ENCODE data around the gene CEP126. TPM values are rescaled to one million over a fixed set of nuclear protein-coding genes. Genes with fewer than 3 reads are reported as not detected.

Gene CEP126
- total and polyA plus RNA-seq, 2 of the 13 experiments (the other 11 are each of a cell fraction or from before 2014, with no cell fraction given): 1.4 to 1.7 TPM

GRCh38 chr11:101914738-101915426 is at the start of gene CEP126 (continued):
- no peak for TF ChIP-seq CEBPZ (IDR thresholded peaks at IDR 0.05; ENCODE audit: low read length)
- TF ChIP-seq CREB3 (CRISPR knock-in tag; IDR thresholded peaks at IDR 0.05): no peak
- peak; percentile 74; the same call in 1 of the 2 replicates for TF ChIP-seq ZSCAN21 (CRISPR knock-in tag; IDR thresholded peaks at IDR 0.05; ENCODE audit: borderline replicate concordance)
- peak; percentile 75; the same call in 1 of the 2 replicates for TF ChIP-seq REPIN1 (CRISPR knock-in tag; IDR thresholded peaks at IDR 0.05; ENCODE audit: borderline replicate concordance, low read depth)
- peak; percentile 92; the same call in 1 of the 2 replicates for TF ChIP-seq ZNF350 (CRISPR knock-in tag; IDR thresholded peaks at IDR 0.05; ENCODE audit: borderline replicate concordance, low read depth)
- peak; percentile 80 for TF ChIP-seq MXD1 (CRISPR knock-in tag; IDR thresholded peaks at IDR 0.05)
- no peak for TF ChIP-seq FOXP1 (IDR thresholded peaks at IDR 0.05)
- TF ChIP-seq FOXP1 (CRISPR knock-in tag; IDR thresholded peaks at IDR 0.05): no peak
- TF ChIP-seq ZNF282 (IDR thresholded peaks at IDR 0.05; ENCODE audit: partially characterized antibody): no peak
- TF ChIP-seq ZSCAN25 (CRISPR knock-in tag; IDR thresholded peaks at IDR 0.05): no peak
- TF ChIP-seq SP4 (CRISPR knock-in tag; IDR thresholded peaks at IDR 0.05): peak; percentile 68; the same call in 1 of the 2 replicates
- peak; percentile 85; the same call in 1 of the 2 replicates for TF ChIP-seq BCL3 (CRISPR knock-in tag; IDR thresholded peaks at IDR 0.05)
- TF ChIP-seq ZSCAN20 (CRISPR knock-in tag; IDR thresholded peaks at IDR 0.05; ENCODE audit: borderline replicate concordance): no peak
- no peak for TF ChIP-seq GTF3A (CRISPR knock-in tag; conservative IDR thresholded peaks at IDR 0.05)
- TF ChIP-seq ZNF598 (CRISPR knock-in tag; IDR thresholded peaks at IDR 0.05; ENCODE audit: borderline replicate concordance): peak; percentile 80; the same call in 1 of the 2 replicates
- TF ChIP-seq HMG20B (CRISPR knock-in tag; conservative IDR thresholded peaks at IDR 0.05): no peak
- 0 out of 2 replicates have a peak, but pooled peaks have one; percentile 66 for TF ChIP-seq ZNF792 (CRISPR knock-in tag; IDR thresholded peaks at IDR 0.05)
- TF ChIP-seq UBTF (CRISPR knock-in tag; IDR thresholded peaks at IDR 0.05): peak; percentile 98
- TF ChIP-seq HNF4G (IDR thresholded peaks at IDR 0.05; ENCODE audit: borderline replicate concordance, low read depth, low read length): no peak
- TF ChIP-seq HNF4G (CRISPR knock-in tag; IDR thresholded peaks at IDR 0.05; ENCODE audit: borderline replicate concordance, low read depth): 0 out of 2 replicates have a peak, but pooled peaks have one; percentile 24
- TF ChIP-seq AHR (CRISPR knock-in tag; IDR thresholded peaks at IDR 0.05): peak; percentile 87; the same call in 1 of the 2 replicates

All from HepG2 (cell line).